Testis (tissue), 3 donors: Measurements from ENCODE around the gene PIGS. TPM values are rescaled to one million over a fixed set of nuclear protein-coding genes. Genes with fewer than 3 reads are reported as not detected.
A peak's percentile ranks its signal among the peaks of the same experiment; 100 is the strongest.

ENCODE experiments used
- DNase-seq: peaks from one replicate; pipeline ENCODE4 v3.0.0-alpha.2; 2019
- H3K27ac ChIP-seq, 2 donors: fragments of 200-600 bp; sonication (generic); one replicate each; pipeline ENCODE4 v1.5.1; 2019
- H3K27me3 ChIP-seq: fragments of 200-600 bp; sonication (generic); one replicate; pipeline ENCODE4 v1.5.1; 2019
- H3K36me3 ChIP-seq: fragments of 200-600 bp; sonication (generic); one replicate; pipeline ENCODE4 v1.5.1; 2017; ENCODE audit warnings: low read depth; ENCODE audit errors: missing control alignments
- H3K4me1 ChIP-seq: fragments of 200-600 bp; sonication (generic); one replicate; pipeline ENCODE4 v1.5.1; 2019
- H3K4me3 ChIP-seq, 2 donors: fragments of 200-600 bp; sonication (generic); one replicate each; pipeline ENCODE4 v1.5.1; 2017 to 2019
- H3K9me3 ChIP-seq: fragments of 200-600 bp; sonication (generic); one replicate; pipeline ENCODE4 v1.5.1; 2017
- CTCF ChIP-seq, 3 experiments: fragments of 450-650 bp in 2 of 3; fragments of 200-600 bp in 1 of 3; sonication (generic) in 1 of 3; IDR thresholded peaks; one replicate each; pipeline ENCODE4 v1.5.1; 2016 to 2019; ENCODE audit warnings: antibody characterized with exemption in 3 of 3, mild to moderate bottlenecking in 2 of 3, moderate library complexity in 1 of 3
- POLR2A ChIP-seq: fragments of 450-650 bp; IDR thresholded peaks from one replicate; pipeline ENCODE4 v1.6.1; 2017; ENCODE audit warnings: antibody characterized with exemption, mild to moderate bottlenecking, moderate library complexity
- WGBS, 2 donors: methylation state at CpG; one replicate each; pipeline ENCODE4 v1.1.5; 2018; 5-methylcytosine and 5-hydroxymethylcytosine counted together
- intact Hi-C: fragments of 100-400 bp; cut with DNase I; formaldehyde crosslinking; loops from one replicate; pipeline ENCODE4 v1.15.1; 2023; ENCODE audit warnings: low total_unique reads
- polyA plus RNA-seq: library from polyadenylated mRNA; stranded (reverse); fragments of 350-450 nt; fragmentation: Illumina TruSeq; extraction: RNeasy Lipid Tissue Mini Kit (QIAGEN cat#74804); gene quantifications from one replicate; pipeline ENCODE4 v1.2.3, GENCODE V29; 2014; ENCODE audit warnings: low read depth, low replicate concordance; ENCODE audit not compliant: insufficient read depth
- total RNA-seq, 2 donors: library from RNA; depleted of rRNA; stranded (reverse); fragments of >200 nt; gene quantifications; one replicate each; pipeline ENCODE4 v1.2.3, GENCODE V29; 2016

The PIGS gene
- total and polyA plus RNA-seq, 3 donors from 2014 or later = 57.7 to 124 (median 92.4) TPM

GRCh38 chr17:28549236-28550132 is 21.8 kb downstream of the PIGS start:
- intact Hi-C loops = no loop called here
- 72 to 88% methylated on average over 3 of the region's 3 CpGs for WGBS, 2 donors
- Histone ChIP-seq H3K9me3 (no peaks in the 10 kb centered on the region), H3K36me3 (no peaks in the 10 kb centered on the region), H3K4me3 (no peak overlapping the region), H3K27ac (no peak overlapping the region), H3K27me3 (no peaks in the 10 kb centered on the region), H3K4me1 (peaks cover 17% of the 10 kb centered on the region)
- no peak for TF ChIP-seq CTCF (IDR thresholded peaks at IDR 0.05)
- TF ChIP-seq POLR2A = no peak
- DNase-seq = no peak

GRCh38 chr17:28548417-28549130 is 22.8 kb downstream of the PIGS start:
- no peak overlapping the region for H3K27ac ChIP-seq
- no peaks in the 10 kb centered on the region for H3K9me3 ChIP-seq
- no peak for TF ChIP-seq CTCF (IDR thresholded peaks at IDR 0.05)
- no peak for TF ChIP-seq POLR2A
- H3K4me1 ChIP-seq = peaks cover 17% of the 10 kb centered on the region
- intact Hi-C loops = no loop called here
- H3K27me3 ChIP-seq = no peaks in the 10 kb centered on the region
- no peak for DNase-seq
- H3K36me3 ChIP-seq = no peaks in the 10 kb centered on the region
- 88 to 92% methylated on average over 5 to 6 of the region's 6 CpGs for WGBS, 2 donors
- no peak overlapping the region for H3K4me3 ChIP-seq

GRCh38 chr17:28547623-28548416 is 23.5 kb downstream of the PIGS start:
- H3K27ac ChIP-seq = no peak overlapping the region
- DNase-seq = peak; percentile 82
- TF ChIP-seq POLR2A (no peak), CTCF (IDR thresholded peaks at IDR 0.05) (peak; percentile 80 to 85 (median 84))
- no peaks in the 10 kb centered on the region for H3K27me3 ChIP-seq
- H3K36me3 ChIP-seq = no peaks in the 10 kb centered on the region
- no peaks in the 10 kb centered on the region for H3K9me3 ChIP-seq
- intact Hi-C loops = no loop called here
- WGBS, 2 donors = 68 to 84% methylated on average over 24 to 26 of the region's 26 CpGs
- peaks cover 15% of the 10 kb centered on the region for H3K4me1 ChIP-seq
- no peak overlapping the region for H3K4me3 ChIP-seq

- intact Hi-C loops = no loop called here
- no peak for TF ChIP-seq CTCF (IDR thresholded peaks at IDR 0.05)
- no peak for TF ChIP-seq POLR2A
- no peak for DNase-seq
- Histone ChIP-seq H3K27me3 (no peaks in the 10 kb centered on the region), H3K27ac (no peak overlapping the region), H3K4me1 (peaks cover 12% of the 10 kb centered on the region), H3K36me3 (no peaks in the 10 kb centered on the region), H3K4me3 (no peak overlapping the region), H3K9me3 (no peaks in the 10 kb centered on the region)
- 89 to 96% methylated on average over 4 to 14 of the region's 14 CpGs for WGBS, 2 donors
These were observed 24.2 kb downstream of the PIGS start for GRCh38 chr17:28547096-28547622.
